ENCODE results near the gene KIN.

- TF ChIP-seq HDAC2 (IDR thresholded peaks at IDR 0.05) (no peak), ZC3H11A (IDR thresholded peaks at IDR 0.05) (no peak)
Measured at GRCh38 chr10:7715515-7715914, 72.3 kb downstream of the KIN start.
